ENCODE measurements around the gene KLK7. TPM values are rescaled to one million over a fixed set of nuclear protein-coding genes. Genes with fewer than 3 reads are reported as not detected.

KLK7 gene
- total RNA-seq, 4 donors from 2014 or later, result 48.3 to 418 (median 218) TPM

DNA sequence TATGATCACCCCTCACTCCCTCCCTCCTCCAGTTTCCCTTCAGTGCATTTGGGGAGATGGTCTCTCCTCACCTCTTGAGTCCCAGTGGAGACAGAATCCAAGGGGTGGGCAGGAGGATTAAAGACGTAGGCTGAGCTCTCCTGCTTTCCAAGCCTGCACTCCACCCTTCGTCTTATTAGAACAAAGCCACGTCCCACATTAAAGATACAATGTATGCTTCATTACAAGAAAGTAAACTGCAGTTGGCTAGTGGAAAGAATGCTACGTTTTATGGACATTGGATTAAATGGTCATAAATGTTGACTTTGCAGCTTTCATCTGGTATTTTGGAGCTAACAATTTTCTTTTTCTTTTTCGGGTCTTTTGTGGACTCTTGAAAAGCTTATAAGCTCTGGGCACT, 44.2 kb upstream of the KLK7 start:
- no peak overlapping the region for H3K4me3 ChIP-seq

DNA sequence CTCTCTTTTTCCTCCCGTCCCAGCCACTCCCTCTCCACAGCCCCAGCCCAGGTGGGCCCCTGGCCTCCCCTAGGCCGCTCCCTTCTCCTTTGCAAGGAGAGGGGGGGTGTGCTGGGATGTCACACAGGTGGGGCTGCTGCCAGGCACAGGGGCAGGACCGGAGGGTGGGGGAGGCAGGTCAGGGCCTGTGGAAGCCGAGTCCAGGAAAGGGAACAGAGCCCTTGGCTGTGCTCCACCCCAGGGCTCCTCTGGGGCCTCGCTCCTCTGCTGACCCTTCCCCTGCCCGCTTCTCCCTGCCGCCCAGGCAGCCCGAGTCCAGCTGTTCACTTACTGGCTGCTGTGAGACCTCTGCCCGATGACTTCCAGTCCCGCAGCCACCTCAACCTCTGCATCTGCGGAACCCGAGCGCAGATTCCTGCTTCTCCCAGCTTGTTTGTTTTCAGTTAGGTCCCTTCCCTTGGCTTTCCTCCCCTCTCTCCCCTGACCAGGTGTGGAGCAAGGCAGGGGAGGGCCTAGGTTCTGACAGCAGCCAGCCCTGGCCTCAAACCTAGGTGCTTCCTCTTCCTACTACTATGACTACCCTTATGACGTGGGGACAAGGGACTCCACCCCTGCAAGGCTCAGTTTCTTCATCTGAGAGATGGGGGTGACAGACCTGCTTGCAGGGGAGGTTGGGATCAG, 43.5 kb upstream of the KLK7 start:
- Histone ChIP-seq H3K27me3 (peaks cover 40% of the 10 kb centered on the region), H3K4me3 (peak overlapping the region; percentile 34)

More for the DNA sequence above, 44.2 kb upstream of the KLK7 start:
- Histone ChIP-seq H3K9me3 (no peaks in the 10 kb centered on the region), H3K4me1 (peaks cover 3% of the 10 kb centered on the region), H3K27me3 (peaks cover 34% of the 10 kb centered on the region), H3K27ac (peak overlapping the region; percentile 82), H3K36me3 (no peaks in the 10 kb centered on the region)
- TF ChIP-seq, protein P1, sequence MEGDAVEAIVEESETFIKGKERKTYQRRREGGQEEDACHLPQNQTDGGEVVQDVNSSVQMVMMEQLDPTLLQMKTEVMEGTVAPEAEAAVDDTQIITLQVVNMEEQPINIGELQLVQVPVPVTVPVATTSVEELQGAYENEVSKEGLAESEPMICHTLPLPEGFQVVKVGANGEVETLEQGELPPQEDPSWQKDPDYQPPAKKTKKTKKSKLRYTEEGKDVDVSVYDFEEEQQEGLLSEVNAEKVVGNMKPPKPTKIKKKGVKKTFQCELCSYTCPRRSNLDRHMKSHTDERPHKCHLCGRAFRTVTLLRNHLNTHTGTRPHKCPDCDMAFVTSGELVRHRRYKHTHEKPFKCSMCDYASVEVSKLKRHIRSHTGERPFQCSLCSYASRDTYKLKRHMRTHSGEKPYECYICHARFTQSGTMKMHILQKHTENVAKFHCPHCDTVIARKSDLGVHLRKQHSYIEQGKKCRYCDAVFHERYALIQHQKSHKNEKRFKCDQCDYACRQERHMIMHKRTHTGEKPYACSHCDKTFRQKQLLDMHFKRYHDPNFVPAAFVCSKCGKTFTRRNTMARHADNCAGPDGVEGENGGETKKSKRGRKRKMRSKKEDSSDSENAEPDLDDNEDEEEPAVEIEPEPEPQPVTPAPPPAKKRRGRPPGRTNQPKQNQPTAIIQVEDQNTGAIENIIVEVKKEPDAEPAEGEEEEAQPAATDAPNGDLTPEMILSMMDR (IDR thresholded peaks at IDR 0.05), result no peak
- no peak for TF ChIP-seq EP300 (IDR thresholded peaks at IDR 0.05)
- TF ChIP-seq POLR2AphosphoS5 (IDR thresholded peaks at IDR 0.05), result no peak
- TF ChIP-seq POLR2A (IDR thresholded peaks at IDR 0.05), result no peak
- 47% methylated on average over 5 of the region's 5 CpGs for WGBS
- DNase-seq (ENCODE audit: low spot score in 2 of 2), result no peak

DNA sequence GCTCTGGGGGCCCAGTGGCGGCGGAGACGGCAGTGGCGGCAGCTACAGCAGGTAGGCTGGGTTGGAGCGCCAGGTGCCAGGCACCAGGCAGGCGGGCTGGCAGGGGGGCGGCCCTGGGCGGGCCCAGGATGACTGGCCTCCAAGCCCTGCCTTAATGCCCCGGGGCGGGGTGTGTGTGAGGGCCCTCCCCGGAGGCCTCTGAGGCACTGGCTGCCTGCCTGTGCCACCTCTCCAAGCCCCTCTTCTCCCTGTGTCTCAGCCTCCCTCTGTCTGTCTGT, 42.8 kb upstream of the KLK7 start, which contains the start of gene KLK11:
Gene KLK11, minus strand, starts transcription at position 63 of the 278 bp plus-strand sequence. CDS start 985 bp downstream, outside the sequence.
- peak in 1 of 2 donors; percentile 64 for DNase-seq (ENCODE audit: low spot score in 2 of 2)
- 58% methylated on average over 11 of the region's 11 CpGs for WGBS
- no peaks in the 10 kb centered on the region for H3K9me3 ChIP-seq
- peak within 1 kb of the TSS; percentile 34 for H3K4me3 ChIP-seq
- H3K4me1 ChIP-seq, result peaks cover 3% of the 10 kb centered on the region
- TF ChIP-seq EP300 (IDR thresholded peaks at IDR 0.05), result no peak
- TF ChIP-seq, protein P1 (IDR thresholded peaks at IDR 0.05), result no peak
- no peak for TF ChIP-seq POLR2AphosphoS5 (IDR thresholded peaks at IDR 0.05)
- H3K36me3 ChIP-seq, result no peaks in the 10 kb centered on the region
- H3K27ac ChIP-seq, result peak within 1 kb of the TSS; percentile 82
- H3K27me3 ChIP-seq, result peaks cover 40% of the 10 kb centered on the region

More for the DNA sequence above, 43.5 kb upstream of the KLK7 start:
- peak in 1 of 2 donors; percentile 54 for DNase-seq (ENCODE audit: low spot score in 2 of 2)
- no peaks in the 10 kb centered on the region for H3K36me3 ChIP-seq
- TF ChIP-seq POLR2A (IDR thresholded peaks at IDR 0.05) (no peak), POLR2AphosphoS5 (IDR thresholded peaks at IDR 0.05) (no peak), EP300 (IDR thresholded peaks at IDR 0.05) (no peak)
- TF ChIP-seq, protein P1 (IDR thresholded peaks at IDR 0.05), result no peak
- WGBS, result 27% methylated on average over 14 of the region's 14 CpGs
- H3K27ac ChIP-seq, result peak overlapping the region; percentile 82
- no peaks in the 10 kb centered on the region for H3K9me3 ChIP-seq
- peaks cover 3% of the 10 kb centered on the region for H3K4me1 ChIP-seq

DNA sequence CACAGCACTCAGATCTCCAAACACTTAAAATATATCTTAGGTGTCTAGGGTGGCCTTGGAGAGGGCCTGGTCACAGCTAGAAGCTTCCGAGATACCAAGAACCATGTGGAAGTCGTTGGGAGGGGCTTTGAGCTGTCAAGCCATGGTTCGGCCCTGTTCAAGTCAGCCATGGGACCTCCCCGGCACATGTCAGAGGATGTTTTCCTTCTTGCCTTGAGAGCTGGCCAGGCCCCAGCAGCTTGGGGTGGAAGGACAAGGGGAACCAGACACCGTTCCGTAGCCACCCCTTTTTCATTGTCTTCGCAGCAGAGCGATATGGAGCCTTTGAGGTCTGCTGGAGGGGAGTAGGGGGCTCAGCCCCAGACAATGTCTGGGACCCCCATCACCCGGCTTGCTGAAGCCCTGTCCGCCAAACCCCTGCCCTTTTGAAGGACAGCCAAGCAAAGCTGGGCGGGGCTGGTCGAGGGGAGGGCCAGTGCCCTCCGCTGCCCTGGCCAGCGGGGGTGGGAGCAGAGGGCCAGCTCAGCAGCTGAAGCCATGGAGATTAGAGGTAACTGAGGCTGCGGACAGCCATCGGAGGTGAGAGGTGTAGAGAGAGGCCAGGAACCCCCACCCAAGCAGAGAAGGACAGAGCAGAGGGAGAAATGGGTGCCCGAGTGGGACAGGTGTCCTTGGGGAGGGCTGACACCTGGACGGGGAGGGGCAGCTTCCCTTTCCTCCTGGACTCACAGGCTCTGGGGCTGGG, 42.3 kb upstream of the KLK7 start:
- no peaks in the 10 kb centered on the region for H3K36me3 ChIP-seq
- H3K27ac ChIP-seq, result peak overlapping the region; percentile 82
- peak in 1 of 2 donors; percentile 50 for DNase-seq (ENCODE audit: low spot score in 2 of 2)
- peaks cover 8% of the 10 kb centered on the region for H3K4me1 ChIP-seq
- 39% methylated on average over 16 of the region's 18 CpGs for WGBS
- peaks cover 40% of the 10 kb centered on the region for H3K27me3 ChIP-seq
- peak overlapping the region; percentile 34 for H3K4me3 ChIP-seq
- H3K9me3 ChIP-seq, result no peaks in the 10 kb centered on the region
- TF ChIP-seq, protein P1 (IDR thresholded peaks at IDR 0.05), result no peak
- no peak for TF ChIP-seq EP300 (IDR thresholded peaks at IDR 0.05)
- TF ChIP-seq POLR2A (IDR thresholded peaks at IDR 0.05), result no peak
- TF ChIP-seq POLR2AphosphoS5 (IDR thresholded peaks at IDR 0.05), result no peak

DNA sequence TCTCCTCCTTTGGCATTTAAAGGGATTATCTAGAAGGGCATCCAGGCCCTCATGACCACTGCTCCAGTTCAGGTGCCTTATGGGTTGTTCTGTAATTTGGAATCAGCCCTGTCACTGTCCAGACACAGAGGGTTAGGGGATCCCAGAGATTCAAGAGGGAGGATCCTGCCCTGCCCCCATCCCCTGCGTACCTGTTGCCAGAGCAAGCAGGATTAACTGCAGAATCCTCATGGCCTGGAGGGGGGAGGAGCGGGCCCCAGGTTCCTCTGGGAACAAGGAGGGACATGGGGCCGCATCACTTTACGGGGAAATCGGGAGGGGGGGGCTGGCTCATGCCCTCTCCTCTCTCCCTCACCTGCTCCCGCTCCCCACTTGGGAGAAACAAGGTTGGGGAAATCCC, 41.7 kb upstream of the KLK7 start:
- Histone ChIP-seq H3K9me3 (no peaks in the 10 kb centered on the region), H3K4me1 (peaks cover 11% of the 10 kb centered on the region), H3K27ac (peak overlapping the region; percentile 82), H3K36me3 (no peaks in the 10 kb centered on the region), H3K4me3 (peak overlapping the region; percentile 34), H3K27me3 (peaks cover 40% of the 10 kb centered on the region)
- WGBS, result 63% methylated on average over 2 of the region's 6 CpGs
- no peak for DNase-seq (ENCODE audit: low spot score in 2 of 2)
- no peak for TF ChIP-seq EP300 (IDR thresholded peaks at IDR 0.05)
- TF ChIP-seq, protein P1 (IDR thresholded peaks at IDR 0.05), result no peak
- TF ChIP-seq POLR2AphosphoS5 (IDR thresholded peaks at IDR 0.05), result no peak
- TF ChIP-seq POLR2A (IDR thresholded peaks at IDR 0.05), result no peak

All from suprapubic skin (tissue), 4 donors.